NCI-H345 (cell line): ENCODE results near the gene WDR53.
A peak's percentile ranks its signal among the peaks of the same experiment; 100 is the strongest.
"Not testable (repeated sequence)": the region's sequence is repeated elsewhere in the genome, so short reads cannot be mapped to it uniquely, and the experiment has no call there.

Experiments
- DNase-seq: peaks from one replicate; lab custom pipeline; 2025; lab: John Stamatoyannopoulos, UW

Gene WDR53

DNA sequence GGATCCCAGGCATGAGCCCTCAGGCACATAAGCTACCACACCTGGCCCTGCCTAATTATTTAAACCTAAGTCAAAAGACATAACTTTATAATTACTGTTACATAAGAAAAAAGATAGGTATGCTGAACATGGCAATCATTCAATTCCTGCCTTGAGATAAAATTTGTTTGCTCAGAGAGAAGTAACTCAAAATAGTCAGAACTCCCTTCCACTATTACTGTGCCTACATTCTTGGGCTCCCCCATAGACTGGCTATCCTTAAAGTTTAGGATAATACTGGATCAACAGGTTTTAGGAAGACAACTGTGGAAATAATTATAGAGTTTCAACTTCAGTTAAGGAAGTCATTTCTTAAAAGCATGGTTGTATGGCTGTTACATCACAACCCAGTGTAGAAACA lies 9.9 kb downstream of the WDR53 start:
- DNase-seq: no peak

DNA sequence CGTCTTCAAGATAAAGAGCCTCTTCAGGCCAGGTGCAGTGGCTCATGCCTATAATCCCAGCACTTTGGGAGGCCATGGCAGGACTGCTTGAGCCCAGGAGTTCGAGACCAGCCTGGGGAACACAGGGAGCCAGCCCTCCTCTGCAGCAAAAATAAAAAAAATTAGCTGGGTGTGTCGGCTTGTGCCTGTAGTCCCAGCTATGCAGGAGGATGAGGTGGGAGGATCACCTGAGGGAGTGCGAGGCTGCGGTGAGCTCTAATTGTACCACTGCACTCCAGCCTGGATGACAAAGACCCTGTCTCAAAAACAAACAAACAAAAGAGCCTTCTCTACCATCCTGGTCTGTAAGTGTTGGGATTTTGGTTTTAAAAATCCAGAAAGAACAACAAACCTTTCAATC lies 11.1 kb downstream of the WDR53 start:
- DNase-seq: no peak

DNA sequence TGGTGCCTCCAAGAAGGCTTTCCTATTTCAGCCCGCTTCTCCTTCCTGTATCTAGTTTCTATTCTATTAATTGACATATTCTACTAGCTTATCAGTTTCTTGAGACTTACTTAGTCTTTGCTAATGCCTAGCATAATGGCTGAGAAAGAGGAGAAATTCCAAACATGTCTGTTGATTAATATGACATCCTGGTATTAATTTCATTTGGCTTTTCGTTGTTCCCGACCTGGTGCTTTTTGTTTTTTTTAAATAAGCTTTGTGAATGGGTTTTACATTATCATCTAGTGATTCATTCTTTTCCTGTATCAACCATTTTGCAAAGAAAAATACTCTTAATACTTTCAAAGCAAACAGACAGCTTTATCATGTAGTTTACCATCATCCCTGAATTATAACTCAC lies 13.1 kb downstream of the WDR53 start:
- DNase-seq: no peak

DNA sequence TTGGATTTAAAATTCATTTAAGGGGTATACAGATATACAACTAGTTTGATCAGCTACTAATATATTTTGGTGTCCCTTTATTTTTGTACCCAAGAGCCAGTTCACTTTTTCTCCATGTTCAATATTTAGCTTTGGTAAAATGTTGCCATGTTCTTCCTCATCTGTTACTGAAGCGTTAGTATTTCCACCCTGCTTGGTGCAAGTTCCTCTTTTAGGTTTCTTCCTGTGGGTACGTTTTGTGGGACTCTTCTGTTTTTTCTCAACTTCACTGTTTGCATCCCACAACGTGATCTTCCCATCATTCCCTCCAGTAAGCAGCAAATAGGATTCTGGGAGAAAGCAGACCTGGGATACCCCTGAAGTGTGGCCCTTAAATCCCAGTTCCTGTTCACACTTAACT lies 14.1 kb downstream of the WDR53 start:
- no peak for DNase-seq

DNA sequence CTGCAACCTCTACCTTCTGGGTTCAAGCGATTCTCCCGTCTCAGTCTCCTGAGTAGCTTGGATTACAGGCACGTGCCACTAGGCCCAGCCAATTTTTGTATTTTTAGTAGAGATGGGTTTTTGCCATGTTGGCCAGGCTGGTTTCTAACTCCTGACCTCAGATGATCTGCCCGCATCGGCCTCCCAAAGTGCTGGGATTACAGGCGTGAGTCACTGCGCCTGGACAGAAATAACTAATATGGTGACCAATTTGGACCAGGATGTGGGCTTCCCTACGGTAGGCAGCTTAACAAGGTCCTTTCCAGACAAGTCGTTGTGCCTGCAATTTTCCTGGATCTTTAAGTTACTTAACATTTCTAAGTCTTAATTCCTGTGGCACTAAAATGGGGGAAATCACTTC lies 14.8 kb downstream of the WDR53 start:
- no peak for DNase-seq

DNA sequence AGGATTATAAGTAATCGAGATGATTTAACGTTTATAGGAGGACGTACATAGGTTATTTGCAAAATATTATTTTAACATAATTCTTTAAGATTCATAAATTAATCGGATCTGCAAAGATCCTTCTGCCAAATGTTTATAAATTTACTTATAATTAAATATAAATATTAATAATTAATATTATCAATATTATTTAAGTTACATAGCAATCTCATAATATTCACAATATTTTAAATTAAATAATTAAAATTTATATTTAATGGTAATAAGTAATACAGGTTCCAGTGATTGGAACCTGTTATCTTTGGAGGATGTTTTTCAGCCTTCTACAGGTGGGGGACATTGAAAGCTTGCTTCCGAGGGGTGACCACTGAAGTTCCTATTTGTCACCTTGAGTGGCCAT lies 16.1 kb downstream of the WDR53 start:
- no peak for DNase-seq

DNA sequence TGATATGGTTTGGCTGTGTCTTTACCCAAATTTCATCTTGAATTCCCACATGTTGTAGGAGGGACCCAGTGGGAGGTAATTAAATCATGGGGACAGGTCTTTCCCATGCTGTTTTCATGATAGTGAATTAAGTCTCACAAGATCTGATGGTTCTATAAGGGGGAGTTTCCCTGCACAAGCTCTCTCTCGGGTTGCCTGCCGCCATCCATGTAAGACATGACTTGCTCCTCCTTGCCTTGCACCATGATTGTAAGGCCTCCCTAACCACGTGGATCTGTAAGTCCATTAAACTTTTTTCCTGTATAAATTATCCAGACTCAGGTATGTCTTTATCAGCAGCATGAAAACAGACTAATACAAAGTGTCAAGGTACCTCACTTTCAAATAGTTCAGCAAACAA lies 18.2 kb downstream of the WDR53 start:
- not testable (repeated sequence) for DNase-seq

DNA sequence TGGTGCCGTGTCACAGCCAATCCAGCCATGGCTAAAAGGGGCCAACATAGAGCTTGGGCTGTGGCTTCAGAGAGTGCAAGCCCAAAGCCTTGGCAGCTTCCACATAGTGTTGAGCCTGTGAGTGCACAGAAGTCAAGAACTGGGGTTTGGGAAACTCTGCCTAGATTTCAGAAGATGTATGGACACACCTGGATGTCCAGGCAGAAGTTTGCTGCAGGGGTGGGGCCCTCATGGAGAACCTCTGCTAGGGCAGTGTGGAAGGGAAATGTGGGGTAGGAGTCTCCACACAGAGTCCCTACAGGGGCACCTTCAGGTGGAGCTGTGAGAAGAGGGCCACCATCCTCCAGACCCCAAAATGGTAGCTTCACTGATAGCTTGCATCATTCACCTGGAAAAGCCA lies 19.0 kb downstream of the WDR53 start:
- DNase-seq: not testable (repeated sequence)

DNA sequence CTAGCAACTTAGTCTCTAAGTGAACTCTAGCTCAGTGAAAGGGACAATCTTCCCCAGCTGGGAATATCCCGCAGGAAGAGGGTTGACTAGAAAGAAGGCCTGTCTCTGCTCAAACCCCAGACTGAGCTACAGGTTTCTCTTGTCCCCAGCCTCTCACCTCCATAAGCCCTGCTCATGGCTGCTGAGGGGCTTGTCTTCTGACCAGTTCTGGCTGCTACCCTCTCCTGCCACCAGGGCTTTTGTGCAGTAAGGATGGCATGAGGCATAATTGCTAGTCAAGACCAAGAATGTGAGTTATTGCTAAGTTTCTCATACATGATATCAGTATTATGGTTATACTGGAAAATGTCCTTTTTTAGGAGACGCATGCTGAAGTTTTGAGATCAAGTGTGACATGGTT lies 21.3 kb downstream of the WDR53 start:
- DNase-seq: no peak

DNA sequence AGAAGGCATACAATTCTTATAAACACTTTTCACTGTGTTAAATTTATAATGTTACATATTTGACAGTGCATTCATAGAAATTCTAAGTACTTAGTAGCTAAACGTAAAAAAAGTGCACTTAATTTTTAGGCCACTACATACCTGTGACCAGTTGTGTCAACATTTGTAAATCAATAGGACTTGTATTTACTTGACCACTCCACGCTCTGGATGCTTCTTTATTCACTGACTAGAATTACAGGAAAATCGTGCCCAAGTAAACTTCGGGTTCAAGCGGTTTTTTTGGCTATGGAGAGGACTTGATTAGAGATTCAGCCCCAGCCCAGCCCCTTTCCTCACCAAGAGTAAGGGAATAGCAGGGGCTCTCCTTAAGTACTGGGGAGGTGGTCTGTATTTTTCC lies 21.8 kb downstream of the WDR53 start:
- DNase-seq: no peak

DNA sequence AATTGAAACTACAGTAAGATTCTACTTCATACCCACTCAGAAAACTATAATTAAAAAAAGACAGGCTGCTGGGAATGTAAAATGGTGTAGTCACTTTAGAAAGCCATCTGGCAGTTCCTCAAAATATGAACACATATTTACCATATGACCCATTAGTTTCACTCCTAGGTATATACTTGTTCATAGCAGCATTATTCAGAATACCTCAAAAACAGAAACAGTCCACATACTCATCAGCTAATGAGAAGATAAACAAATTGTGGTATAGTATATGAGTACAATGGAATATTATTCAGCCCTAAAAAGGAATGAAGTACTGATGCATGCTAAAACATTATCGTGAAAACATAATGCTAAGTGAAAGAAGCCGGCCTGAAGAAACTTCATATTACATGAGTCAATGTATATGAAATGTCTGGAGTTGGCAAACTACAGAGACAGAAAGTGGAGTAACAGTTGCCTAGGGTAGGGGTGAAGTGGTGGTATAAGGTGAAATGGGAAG lies 23.8 kb downstream of the WDR53 start:
- no peak for DNase-seq

DNA sequence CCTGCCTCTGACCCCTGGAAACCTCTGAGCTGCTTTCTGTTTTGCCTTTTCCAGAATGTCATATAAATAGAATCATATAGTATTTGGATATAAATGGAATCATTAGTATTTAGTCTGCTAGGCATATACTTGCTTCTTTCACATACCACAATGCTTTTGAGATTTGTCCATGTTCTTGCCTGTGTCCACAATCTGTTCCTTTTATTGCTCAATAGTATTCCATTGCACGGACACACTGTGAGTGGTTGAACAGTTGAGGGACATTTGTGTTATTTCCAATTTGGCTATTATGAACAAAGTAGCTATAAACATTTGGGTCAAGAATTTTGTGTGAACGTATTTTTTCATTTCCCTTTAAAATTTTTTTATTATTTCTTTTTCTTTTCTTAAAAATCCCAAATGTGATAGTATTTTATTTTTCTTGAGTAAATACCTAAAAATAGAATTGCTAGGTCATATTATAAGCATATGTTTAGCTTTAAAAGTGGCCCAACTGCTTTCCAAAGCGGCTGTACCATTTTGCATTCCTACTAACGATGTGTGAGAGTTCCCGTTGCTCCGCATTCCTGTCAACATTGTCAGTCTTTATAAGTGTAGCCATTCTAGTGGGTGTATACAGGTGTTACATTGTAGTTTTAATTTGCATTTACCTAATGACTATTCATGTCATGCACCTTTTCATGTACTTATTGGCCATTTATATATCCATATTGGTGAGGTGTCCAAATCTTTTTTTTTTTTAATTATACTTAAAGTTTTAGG lies 26.5 kb downstream of the WDR53 start:
- DNase-seq: no peak

DNA sequence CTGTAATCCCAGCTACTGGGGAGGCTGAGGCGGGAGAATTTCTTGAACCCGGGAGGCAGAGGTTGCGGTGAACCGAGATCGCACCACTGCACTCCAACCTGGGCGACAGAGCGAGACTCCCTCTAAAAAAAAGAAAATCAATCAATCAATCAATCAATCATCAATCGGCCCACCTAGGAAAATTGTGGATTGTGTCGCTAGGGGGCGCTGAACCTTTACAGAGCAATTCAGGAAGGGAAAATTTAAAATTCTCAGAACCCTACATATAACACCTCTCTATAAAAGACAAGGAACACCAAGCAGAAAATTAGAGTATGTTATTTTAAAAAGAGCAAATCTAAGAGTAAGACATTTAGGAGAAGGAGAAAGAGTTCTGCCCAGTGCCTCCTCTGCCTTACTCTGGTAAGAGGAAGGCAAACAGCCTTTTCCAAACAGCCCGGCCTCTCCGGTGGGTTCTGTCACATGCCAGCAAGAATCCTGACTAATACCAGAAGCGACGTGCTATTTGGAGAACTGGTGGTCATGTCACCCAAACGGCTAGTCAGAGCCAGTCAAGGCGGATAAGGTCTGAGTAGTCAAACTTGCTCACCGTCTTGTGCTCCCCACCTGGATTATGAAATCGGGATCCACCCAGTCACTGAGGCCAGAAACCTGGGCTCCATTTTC lies 30.9 kb downstream of the WDR53 start:
- DNase-seq: peak; percentile 28

DNA sequence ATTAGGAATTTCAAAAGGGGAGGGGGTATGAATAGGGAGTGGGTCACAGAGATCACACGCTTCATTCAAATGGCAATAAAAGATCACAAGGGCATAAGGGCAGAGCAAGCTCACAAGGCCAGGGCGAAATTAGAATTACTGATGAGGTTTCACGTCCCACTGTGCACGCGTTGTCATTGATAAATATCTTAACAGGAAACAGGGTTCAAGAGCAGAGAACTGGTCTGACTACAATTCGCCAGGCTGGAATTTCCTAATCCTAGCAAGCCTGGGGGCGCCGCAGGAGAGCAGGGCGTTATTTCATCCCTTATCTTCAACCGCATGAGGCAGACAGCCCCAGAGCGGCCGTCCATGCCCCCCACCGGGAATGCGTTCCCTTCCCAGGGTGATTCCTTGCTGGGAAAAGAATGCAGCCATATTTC lies 35.1 kb downstream of the WDR53 start:
- no peak for DNase-seq

DNA sequence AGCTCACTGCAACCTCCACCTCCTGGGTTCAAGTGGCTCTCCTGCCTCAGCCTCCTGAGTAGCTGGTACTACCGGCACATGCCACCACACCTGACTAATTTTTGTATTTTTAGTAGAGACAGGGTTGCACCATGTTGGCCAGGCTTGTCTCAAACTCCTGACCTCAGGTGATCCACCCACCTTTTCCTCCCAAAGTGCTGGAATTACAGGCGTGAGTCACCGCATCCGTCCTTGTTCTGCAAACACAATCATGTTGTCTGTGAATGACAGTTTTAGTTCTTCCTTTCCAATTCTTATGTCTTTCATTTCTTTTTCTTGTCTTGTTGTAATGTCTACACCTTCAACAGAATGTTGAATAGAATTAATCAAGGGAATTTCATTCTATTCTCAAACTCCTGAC lies 36.9 kb downstream of the WDR53 start:
- DNase-seq: no peak

DNA sequence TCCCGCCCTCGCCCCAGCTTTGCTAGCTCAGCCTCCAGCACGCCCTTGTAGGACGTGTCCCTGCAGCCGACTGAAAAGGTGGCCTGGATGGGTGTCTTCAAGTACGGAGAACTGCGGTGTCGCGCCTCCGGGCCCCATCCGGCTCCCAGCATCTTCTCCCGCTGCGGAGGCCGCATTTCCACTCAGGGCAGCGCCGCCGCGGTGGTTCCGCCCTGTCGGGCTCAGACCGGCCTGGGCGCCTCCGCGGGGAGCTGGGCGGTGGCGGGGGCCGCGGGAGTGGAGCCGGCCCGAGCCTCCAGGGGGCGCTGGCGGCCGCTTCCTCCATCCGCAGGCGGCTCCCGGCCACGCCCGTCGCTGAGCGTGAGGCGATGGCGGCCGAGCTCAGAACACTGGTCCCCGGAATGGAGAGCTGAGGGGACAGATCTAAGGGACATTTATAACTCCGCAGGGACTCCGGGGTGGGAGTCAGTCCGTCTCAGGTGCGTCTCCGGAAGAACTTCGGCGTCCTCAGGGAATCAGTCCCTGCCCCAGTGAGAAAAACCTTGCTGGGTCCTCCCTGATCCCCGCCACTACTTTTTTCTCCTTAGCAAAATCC lies 39.6 kb downstream of the WDR53 start:
- peak; percentile 87 for DNase-seq

DNA sequence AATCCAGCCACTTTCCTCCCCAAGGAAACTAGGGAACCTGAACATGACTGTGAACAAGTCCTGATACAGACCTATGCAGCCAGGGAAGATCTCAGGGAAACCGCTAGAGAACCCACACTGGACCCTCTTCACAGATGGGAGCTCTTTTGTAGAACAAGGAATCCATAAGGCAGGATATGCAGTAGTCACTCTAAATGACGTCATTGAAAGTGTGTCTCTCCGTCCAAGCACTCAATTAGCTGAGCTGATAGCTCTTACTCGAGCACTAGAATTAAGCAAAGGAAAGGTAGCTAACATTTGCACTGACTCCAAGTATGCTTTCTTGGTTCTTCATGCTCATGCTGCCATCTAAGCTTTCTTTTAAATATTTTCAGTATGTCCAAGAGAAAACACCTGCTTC lies 43.2 kb downstream of the WDR53 start:
- no peak for DNase-seq

DNA sequence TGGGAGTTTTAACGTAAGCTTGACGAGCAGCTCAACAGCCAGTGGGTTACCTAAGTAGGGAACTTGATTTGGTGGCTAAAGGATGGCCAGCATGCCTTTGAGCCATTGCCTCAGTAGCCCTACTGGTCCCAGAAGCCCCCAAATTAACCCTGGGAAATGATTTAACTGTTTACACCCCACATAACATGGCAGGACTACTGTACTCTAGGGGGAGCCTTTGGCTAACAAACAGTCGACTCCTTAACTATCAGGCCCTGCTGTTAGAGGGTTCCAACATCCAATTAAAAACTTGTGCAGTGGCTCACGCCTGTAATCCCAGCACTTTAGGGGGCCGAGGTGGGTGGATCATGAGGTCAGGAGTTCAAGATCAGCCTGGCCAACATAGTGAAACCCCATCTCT lies 43.8 kb downstream of the WDR53 start:
- DNase-seq: no peak

DNA sequence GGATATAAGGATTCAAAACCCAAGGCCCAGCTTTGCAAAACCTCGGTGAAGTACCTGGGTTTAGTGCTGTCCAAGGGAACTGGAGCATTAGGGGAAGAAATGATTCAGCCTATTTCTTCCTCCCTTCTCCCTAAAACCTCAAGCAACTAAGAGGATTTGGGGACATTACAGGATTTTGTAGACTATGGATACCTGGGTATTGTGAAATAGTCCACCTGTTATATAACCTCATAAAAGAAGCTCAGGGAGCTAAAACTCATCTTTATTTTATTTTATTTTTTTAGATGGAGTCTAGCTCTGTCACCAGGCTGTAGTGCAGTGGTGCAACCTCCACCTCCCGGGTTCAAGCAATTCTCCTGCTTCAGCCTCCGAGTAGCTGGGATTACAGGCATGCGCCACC lies 44.5 kb downstream of the WDR53 start:
- no peak for DNase-seq

DNA sequence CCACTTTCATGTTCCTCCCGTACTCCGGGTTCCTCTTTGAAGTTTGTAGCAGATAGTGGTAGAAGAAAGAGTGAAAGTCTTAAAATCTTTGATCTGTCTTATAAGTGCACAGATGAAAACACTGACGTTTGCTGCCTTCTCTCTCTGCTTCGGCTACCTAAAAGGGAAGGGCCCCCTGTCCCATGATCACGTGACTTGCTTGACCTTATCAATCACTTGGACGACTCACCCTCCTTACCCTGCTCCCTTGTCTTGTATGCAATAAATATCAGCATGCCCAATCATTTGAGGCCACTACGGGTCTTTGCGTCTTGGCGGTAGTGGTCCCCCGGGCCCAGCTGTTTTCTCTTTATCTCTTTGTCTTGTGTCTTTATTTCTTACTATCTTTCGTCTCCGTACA lies 47.1 kb downstream of the WDR53 start:
- not testable (repeated sequence) for DNase-seq

DNA sequence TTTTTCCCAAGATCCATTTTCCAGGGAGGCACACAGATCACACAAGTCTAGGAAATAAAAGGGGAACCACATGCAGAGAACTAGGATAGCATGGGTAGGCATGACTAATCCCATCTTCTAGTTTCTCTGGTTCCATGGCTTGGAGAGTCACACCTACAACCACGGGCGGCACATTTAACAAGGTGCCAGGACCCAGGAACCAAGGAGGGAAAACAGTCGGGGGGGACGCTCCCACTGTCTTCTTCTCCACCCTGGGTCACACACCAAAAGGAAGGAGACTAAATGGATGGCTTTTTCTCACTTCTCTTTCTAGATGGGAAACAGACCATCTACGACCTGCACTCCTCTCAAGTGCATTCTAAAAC lies 48.7 kb downstream of the WDR53 start:
- no peak for DNase-seq

DNA sequence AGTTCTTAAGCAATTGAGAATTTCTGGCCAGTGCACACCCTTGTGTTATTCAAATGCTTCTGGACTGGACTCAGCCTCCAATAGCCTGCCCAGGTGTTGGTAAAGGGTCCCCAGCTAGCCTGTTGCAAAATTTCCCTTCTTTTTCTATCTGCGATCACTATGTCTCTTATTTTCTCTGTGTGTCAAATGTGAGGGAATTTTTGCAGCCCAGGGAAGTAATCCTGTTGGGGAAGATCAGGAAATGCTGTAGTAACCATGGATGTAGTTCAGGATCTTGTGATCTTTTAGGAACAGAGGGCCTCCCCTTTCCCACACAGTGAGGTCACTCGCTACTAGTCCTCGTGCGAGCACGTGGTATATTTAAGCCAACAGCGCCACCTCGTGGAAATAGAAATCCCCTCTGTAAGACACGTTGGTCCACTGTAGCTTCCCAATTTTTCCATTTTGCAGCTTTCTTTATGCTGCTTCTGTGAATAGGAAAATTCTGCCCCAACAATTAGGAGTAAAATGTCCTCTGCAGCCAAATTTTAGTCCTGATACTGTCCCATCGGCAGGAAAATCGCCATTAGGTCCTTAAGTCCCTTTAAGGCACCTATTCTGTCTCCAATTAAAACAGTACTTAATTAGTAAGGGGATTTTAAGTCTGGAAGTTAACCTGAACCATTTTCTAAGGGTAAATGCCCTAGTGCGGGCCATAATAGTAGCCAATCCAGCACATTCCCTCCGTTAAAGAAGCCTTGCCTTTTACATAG lies 49.2 kb downstream of the WDR53 start:
- DNase-seq: peak; percentile 22

DNA sequence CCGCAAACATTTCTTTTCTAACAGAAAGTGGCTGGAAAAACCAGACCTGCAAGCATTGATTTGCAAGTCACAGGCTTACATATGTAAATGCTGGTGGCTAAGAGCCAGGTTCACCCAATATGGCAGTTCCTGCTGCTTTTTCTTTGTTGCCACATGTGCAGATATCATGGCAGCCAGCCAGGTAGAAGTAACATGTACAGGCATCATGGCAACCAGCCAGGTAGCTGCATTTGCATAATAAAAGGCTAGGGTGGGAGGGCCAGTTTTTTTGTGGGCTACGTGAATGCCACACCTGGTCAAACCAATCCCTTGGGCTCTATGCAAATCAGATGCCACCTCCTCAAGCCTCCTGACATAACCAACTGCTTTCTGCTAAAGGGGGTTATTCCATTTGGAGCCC lies 50.4 kb downstream of the WDR53 start:
- DNase-seq: peak; percentile 97
